Activated CD8-positive, alpha-beta memory T cell treated with anti-CD3 and anti-CD28 coated beads for 1 hour (primary cell): Measurements from ENCODE around the gene ROBO1.

Experiments used
- DNase-seq, 2 donors: peaks; one replicate each; pipeline ENCODE4 v3.0.0-alpha.2; 2020; ENCODE audit warnings: low read depth in 1 of 2; ENCODE audit errors: extremely low read depth in 1 of 2

Gene ROBO1

GRCh38 chr3:79253271-79253670 is 514.5 kb downstream of the ROBO1 start:
- DNase-seq = no peak

DNA sequence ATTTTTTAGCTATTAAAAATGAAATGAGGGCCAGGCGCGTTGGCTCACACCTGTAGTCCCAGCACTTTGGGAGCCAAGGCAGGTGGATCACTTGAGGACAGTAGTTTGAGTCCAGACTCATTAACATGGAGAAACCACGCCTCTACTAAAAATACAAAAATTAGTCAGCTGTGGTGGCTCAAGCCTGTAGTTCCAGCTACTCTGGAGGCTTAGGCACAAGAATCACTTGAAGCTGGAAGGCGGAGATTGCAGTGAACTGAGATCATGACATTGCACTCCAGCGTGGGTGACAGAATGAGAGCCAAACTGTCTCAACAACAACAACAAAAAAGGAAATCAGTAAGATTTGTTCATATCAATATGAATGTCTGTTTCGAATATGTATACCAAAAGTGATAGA is 517.1 kb downstream of the ROBO1 start:
- no peak for DNase-seq

DNA sequence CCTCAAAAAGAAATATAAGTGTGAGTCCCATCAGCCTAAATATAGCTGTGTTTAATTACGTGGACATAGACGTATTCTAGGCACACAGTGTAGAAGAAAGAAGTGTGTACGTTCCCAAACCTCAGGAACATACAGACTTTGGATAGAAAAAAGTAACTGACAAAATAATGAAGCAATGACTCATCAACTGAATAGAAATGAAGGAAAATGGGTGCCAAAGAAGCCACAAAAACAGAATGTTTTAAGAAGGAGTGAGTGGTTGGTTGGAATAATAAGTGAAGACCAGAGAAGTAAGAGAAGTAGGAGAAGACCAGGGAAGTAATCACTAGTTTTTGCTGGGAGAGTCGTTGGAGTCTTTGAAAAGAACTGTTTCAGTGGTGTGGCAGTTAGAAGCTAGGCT is 518.1 kb downstream of the ROBO1 start:
- no peak for DNase-seq

GRCh38 chr3:79247725-79248043 is 520.1 kb downstream of the ROBO1 start:
- no peak for DNase-seq

DNA sequence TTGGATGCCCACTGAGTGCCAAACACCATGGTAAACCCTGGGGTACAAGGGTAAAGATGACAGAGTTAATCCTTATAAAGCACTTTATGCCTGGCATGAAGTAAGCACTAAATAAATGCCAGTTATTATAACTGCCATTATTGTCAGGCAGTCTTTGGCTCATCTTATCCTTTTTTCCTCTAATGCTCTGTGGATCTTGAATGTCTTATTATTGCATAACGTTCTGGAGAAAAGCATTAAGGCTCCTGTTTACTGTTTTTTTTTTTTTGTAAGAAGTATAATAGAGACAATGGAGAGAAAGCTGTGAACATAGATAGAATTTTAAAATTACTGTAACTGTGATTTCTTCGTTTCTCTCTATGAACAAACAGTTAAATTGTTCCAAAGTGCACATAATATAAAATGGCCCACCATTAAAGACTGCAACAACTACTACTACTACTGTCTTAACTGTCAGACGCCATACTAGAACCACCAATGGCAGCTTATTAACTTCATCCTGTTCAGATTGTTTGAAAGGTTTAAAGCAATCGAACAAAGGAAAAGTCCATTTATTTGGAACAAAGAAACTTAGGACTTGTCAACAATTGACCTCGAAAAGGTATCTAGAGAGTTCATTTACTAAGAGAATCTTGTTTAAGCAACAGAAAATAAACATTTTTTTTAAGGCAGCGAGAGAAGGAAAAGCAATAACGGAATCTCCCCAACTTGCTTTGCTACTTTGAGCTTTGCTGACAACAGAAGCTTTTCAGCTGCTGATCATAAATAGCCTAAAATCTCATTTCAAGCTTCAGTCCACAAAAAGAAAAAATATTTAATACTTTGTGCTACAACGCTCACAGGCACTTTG is 520.7 kb downstream of the ROBO1 start:
- DNase-seq = no peak

DNA sequence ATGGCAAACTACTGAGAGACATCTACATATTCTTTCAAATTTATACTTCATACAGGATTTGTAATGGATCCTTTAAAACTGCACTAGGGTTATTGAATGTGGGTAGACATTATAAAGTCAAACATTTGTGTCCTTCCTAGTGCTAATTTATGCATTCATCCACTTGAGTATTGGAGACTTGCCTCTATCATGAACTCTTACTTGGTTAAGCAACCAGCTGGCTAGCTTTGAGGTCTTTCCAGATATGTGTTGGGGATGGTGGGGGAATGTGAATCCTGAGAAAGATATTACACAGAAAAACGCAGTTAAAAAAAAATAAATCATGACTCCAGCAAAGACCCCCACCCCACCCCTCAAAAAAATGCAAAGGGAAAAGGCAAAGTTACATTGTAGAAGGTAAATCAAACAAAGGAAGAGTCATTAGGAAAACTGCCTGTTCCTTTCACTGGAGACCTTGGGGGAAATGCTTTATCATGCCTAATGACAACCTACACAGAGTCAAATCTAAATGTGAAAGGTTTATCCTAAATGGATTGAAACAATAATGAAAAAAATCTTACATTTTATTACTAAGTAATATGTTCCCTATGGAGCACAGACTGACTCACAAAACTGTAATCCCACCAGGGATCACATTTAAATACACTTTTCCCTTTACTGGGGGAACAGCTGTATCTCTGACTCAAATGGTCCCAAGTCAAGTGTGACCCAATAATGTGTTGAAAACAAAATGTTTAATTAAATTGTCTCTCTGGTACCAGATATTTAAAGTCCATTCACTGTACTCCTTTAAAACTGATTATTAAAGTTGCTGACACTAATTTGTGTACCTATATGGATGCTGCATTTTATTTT is 522.3 kb downstream of the ROBO1 start:
- no peak for DNase-seq

- no peak for DNase-seq
Observed at GRCh38 chr3:79236496-79236895, 531.3 kb downstream of the ROBO1 start.

- DNase-seq = no peak
Observed at GRCh38 chr3:79233431-79234060, 534.3 kb downstream of the ROBO1 start.

DNA sequence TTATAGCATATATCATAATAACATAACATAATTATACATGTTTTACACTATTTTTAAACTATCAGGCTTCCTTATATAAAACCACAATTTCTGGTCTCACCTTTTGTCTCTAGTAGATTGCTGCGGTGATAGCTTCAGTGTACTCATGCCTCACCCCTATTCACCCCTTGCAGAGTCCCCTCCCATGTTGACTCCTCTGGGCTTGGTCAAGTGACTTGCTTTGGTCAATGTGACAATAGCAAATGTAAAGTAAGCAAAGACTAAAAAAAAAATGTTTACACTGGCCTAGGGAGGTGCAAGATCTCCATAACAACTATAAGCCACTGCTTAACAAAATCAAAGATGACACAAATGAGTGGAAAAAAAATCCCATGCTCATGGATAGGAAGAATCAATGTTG is 537.5 kb downstream of the ROBO1 start:
- DNase-seq = no peak

DNA sequence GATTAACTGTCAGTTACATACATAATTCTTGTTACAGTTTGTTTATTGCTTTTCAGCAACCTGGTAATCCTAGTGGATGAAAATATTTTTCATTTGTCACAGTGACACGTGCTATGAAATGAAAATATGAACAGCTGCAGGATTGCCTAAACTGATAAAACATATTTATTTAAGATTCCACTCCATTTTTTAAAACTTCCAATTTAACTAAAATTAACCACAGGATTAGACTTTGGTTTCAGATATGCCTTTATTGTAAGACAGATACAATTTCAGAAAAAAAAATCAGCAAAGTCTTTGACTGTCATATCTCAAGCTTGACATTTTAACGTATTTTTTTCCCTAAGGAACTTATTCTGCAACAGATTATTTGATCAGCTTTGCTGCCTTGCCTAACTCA is 550.7 kb downstream of the ROBO1 start:
- DNase-seq = no peak

GRCh38 chr3:79215286-79215685 is 552.5 kb downstream of the ROBO1 start:
- no peak for DNase-seq

GRCh38 chr3:79211586-79212359 is 556.0 kb downstream of the ROBO1 start:
- DNase-seq = no peak

- DNase-seq = no peak
Observed at GRCh38 chr3:79204351-79204750, 563.4 kb downstream of the ROBO1 start.

GRCh38 chr3:79203144-79203519 is 564.7 kb downstream of the ROBO1 start:
- no peak for DNase-seq

DNA sequence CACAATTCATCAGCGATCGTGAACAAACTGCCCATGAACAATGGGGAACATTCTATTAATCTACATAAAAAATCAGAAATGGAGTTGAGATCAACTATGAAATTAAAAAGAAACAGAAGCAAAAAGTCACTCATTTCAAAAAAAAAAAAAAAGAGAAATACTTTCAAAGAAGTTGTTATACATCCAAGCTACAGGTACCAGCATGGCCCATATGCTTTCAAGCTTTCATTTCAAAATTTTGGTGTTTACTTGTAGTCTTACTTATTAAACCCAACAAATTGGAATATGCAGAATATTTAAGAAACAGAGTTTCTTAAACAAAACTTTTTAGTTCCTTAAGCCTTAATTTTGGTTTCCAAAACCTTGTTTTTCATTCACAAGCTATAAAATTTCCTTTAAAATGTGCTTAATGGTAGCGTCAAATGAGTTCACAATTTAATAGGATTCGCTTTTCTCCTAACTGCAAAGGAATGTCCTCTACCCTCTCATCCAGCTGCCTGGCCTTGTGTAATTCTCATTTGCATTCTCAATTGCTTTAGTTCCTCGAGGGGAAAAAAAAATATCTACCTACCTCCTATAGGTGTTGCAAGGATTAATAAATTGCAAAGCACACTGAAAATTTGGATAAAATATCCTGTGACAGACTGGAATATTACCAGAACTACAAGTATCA is 565.2 kb downstream of the ROBO1 start:
- DNase-seq = no peak

DNA sequence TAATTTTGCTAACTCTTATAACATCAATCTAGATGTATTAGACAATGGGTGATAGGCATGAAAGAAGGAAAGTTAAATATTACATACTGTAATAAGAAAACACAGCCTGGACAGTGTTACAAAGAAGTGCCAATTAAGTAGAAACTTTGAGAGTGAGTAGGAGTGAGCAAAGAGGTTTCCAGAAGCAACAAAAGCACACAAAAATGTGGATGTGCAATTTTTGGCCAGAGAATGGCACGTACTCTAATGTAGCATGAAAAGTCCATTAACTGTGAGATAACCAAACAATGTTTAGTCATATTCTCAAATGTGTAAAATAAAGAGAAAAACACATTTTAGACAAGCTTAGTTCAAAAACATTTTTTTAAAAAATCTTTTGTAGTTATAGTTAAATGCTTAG is 567.3 kb downstream of the ROBO1 start:
- no peak for DNase-seq

DNA sequence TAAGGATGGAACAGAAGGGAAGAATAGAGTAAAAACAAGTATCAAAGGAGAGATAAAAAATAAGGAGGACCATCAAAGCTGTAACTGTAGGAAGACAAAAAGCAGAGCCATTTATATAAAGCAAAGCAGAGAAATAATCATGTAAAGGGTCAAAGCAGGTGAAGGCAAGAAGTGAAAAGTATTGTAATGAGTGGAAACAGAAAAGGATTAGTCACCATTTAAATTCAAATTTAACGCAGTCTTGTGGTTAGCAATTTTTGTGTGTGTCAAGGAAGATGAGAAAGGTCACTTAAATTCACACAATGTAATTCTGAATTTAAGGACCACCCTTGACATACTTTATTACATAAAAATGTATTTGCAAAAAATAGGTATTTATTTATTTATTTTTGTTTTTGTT is 567.8 kb downstream of the ROBO1 start:
- no peak for DNase-seq

DNA sequence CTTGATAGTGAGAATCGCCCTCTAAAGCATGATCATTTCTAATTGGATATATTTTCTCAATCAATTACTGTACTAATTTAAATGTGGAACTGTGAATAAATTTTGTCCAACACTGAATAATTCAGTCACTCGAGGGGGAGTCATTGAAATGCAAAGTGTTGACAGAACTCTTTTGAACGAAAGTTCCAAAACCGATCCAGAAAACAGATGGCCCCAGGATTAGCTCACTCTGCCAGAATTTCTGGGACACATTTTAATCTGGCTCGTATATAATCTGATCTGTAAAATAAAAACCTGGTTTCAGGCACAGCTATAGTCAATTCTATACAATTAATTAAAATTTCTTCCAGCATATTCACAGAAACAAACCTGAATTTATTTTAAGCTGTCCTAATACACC is 580.4 kb downstream of the ROBO1 start:
- no peak for DNase-seq

GRCh38 chr3:79184251-79184650 is 583.5 kb downstream of the ROBO1 start:
- DNase-seq = no peak

- DNase-seq = no peak
Observed at GRCh38 chr3:79183496-79183895, 584.3 kb downstream of the ROBO1 start.
